Aorta (tissue), 5 donors: Measurements from ENCODE around the gene C19orf44. TPM values are rescaled to one million over a fixed set of nuclear protein-coding genes. Genes with fewer than 3 reads are reported as not detected.
"Not testable (repeated sequence)": the region's sequence is repeated elsewhere in the genome, so short reads cannot be mapped to it uniquely, and the experiment has no call there.

Experiments used
- ATAC-seq: fragments of 200-7000 bp; cut with Tn5 transposase; one replicate; pipeline ENCODE4 v1.9.1; 2022; ENCODE audit warnings: moderate library complexity; ENCODE audit not compliant: low FRiP score
- DNase-seq, 2 donors: peaks; one replicate each; pipeline ENCODE4 v3.0.0-alpha.2; 2020
- H3K27ac ChIP-seq, 2 donors: one replicate each; pipeline ENCODE4 v1.5.1; 2013; ENCODE audit warnings: low read length in 2 of 2, mild to moderate bottlenecking in 2 of 2, moderate library complexity in 2 of 2, control low read depth in 1 of 2, inconsistent platforms in 1 of 2, low read depth in 1 of 2
- H3K27me3 ChIP-seq, 2 donors: one replicate each; pipeline ENCODE4 v1.6.1; 2013; ENCODE audit warnings: control low read depth in 1 of 2, low read length in 1 of 2, mild to moderate bottlenecking in 1 of 2, moderate library complexity in 1 of 2; ENCODE audit not compliant: insufficient read depth in 2 of 2, control insufficient read depth in 1 of 2
- H3K36me3 ChIP-seq, 2 donors: one replicate each; pipeline ENCODE4 v1.6.1; 2013; ENCODE audit warnings: control low read depth in 1 of 2, low read length in 1 of 2, mild to moderate bottlenecking in 1 of 2; ENCODE audit not compliant: insufficient read depth in 2 of 2, control insufficient read depth in 1 of 2
- H3K4me1 ChIP-seq, 2 donors: one replicate each; pipeline ENCODE4 v1.6.1; 2013; ENCODE audit warnings: low read length in 2 of 2, control low read depth in 1 of 2, mild to moderate bottlenecking in 1 of 2, moderate library complexity in 1 of 2; ENCODE audit not compliant: insufficient read depth in 2 of 2, control insufficient read depth in 1 of 2
- H3K4me3 ChIP-seq, 2 donors: one replicate each; pipeline ENCODE4 v1.5.1; 2013; ENCODE audit warnings: low read length in 2 of 2, control low read depth in 1 of 2, mild to moderate bottlenecking in 1 of 2
- H3K9me3 ChIP-seq: one replicate; pipeline ENCODE4 v1.6.1; 2013; ENCODE audit warnings: mild to moderate bottlenecking, low read length; ENCODE audit not compliant: control insufficient read depth
- WGBS, 2 donors: extraction: QIAGEN DNeasy Blood & Tissue Kit; methylation state at CpG; one replicate each; pipeline ENCODE4 v1.1.7; 2013; 5-methylcytosine and 5-hydroxymethylcytosine counted together
- intact Hi-C, 2 donors: fragments of 100-400 bp; cut with DNase I; formaldehyde crosslinking; loops; one replicate each; pipeline versions ENCODE4 v1.14.2 to v1.15.0; 2022
- polyA plus RNA-seq, 2 donors: library from polyadenylated mRNA; stranded (reverse); fragments of 200-250 nt; gene quantifications; one replicate each; pipeline ENCODE4 v1.2.3, GENCODE V29; 2013
- total RNA-seq, 2 donors: library from RNA; stranded (reverse); fragmentation: NEBNext Ultra II Directional; extraction: Animal tissue kit (Norgen Biotek cat#: 25700); gene quantifications; one replicate each; pipeline ENCODE4 v1.2.1, GENCODE V29; 2021
- donor health status: healthy with polysubstance abuse.
- donor health status: Bipolar disorder and iron deficiency.
- donor health status: DM: no; HTN: no; CAD: no.
- donor health status: DM: no; HTN: no; CAD: no.
- donor health status: DM: yes; HTN: yes; CAD: no.

The C19orf44 gene
- total and polyA plus RNA-seq, 4 donors: 1.4 to 8.2 (median 5.0) TPM

- H3K36me3 ChIP-seq, intact Hi-C loops, H3K27ac ChIP-seq, H3K27me3 ChIP-seq, H3K4me3 ChIP-seq, H3K9me3 ChIP-seq, DNase-seq, H3K4me1 ChIP-seq, ATAC-seq: not testable (repeated sequence)
- WGBS, 2 donors: 95 to 96% methylated on average over 11 of the region's 11 CpGs
These were observed 10.0 kb downstream of the C19orf44 start for GRCh38 chr19:16506161-16506560.

GRCh38 chr19:16506961-16507360, 10.8 kb downstream of the C19orf44 start:
- WGBS, 2 donors: 86 to 91% methylated on average over 6 of the region's 6 CpGs
- Histone ChIP-seq H3K4me3 (no peak overlapping the region), H3K4me1 (no peaks in the 10 kb centered on the region), H3K27me3 (no peaks in the 10 kb centered on the region), H3K36me3 (peaks cover 2 to 4% of the 10 kb centered on the region in 2 donors), H3K9me3 (no peaks in the 10 kb centered on the region), H3K27ac (no peak overlapping the region)
- DNase-seq (no peak), ATAC-seq (no peak)
- intact Hi-C loops: no loop called here

GRCh38 chr19:16508546-16508945, 12.4 kb downstream of the C19orf44 start:
- Histone ChIP-seq H3K36me3 (peaks cover 2 to 4% of the 10 kb centered on the region in 2 donors), H3K27me3 (no peaks in the 10 kb centered on the region), H3K4me1 (no peaks in the 10 kb centered on the region), H3K4me3 (no peak overlapping the region), H3K9me3 (no peaks in the 10 kb centered on the region), H3K27ac (no peak overlapping the region)
- ATAC-seq (no peak), DNase-seq (no peak)
- intact Hi-C loops: no loop called here
- 89 to 95% methylated on average over 5 of the region's 5 CpGs for WGBS, 2 donors

GRCh38 chr19:16509141-16510061, 13.2 kb downstream of the C19orf44 start:
- Histone ChIP-seq H3K27ac (no peak overlapping the region), H3K4me1 (no peaks in the 10 kb centered on the region), H3K36me3 (peaks cover 0 to 2% of the 10 kb centered on the region in 2 donors), H3K9me3 (no peaks in the 10 kb centered on the region), H3K4me3 (no peak overlapping the region), H3K27me3 (no peaks in the 10 kb centered on the region)
- intact Hi-C loops: no loop called here
- 86 to 87% methylated on average over 28 of the region's 28 CpGs for WGBS, 2 donors
- DNase-seq (no peak), ATAC-seq (peak; percentile 44)

GRCh38 chr19:16512611-16513010, 16.4 kb downstream of the C19orf44 start:
- H3K27me3 ChIP-seq, H3K27ac ChIP-seq, H3K9me3 ChIP-seq, H3K36me3 ChIP-seq, intact Hi-C loops, DNase-seq, H3K4me3 ChIP-seq, H3K4me1 ChIP-seq, ATAC-seq: not testable (repeated sequence)
- 95 to 96% methylated on average over 10 of the region's 10 CpGs for WGBS, 2 donors

- DNase-seq (no peak), ATAC-seq (no peak)
- H3K4me1 ChIP-seq: no peaks in the 10 kb centered on the region
- 91 to 93% methylated on average over 23 to 24 of the region's 24 CpGs for WGBS, 2 donors
- no peaks in the 10 kb centered on the region for H3K9me3 ChIP-seq
- intact Hi-C loops: no loop called here
- H3K27me3 ChIP-seq: no peaks in the 10 kb centered on the region
- no peak overlapping the region for H3K4me3 ChIP-seq
- H3K36me3 ChIP-seq: peaks cover 0 to 12% of the 10 kb centered on the region in 2 donors
- H3K27ac ChIP-seq: no peak overlapping the region
These were observed 18.3 kb downstream of the C19orf44 start for GRCh38 chr19:16514383-16515019.

GRCh38 chr19:16516381-16516780, 20.2 kb downstream of the C19orf44 start:
- Histone ChIP-seq H3K4me1 (no peaks in the 10 kb centered on the region), H3K27ac (no peak overlapping the region), H3K36me3 (peaks cover 0 to 19% of the 10 kb centered on the region in 2 donors), H3K4me3 (no peak overlapping the region), H3K27me3 (no peaks in the 10 kb centered on the region), H3K9me3 (no peaks in the 10 kb centered on the region)
- intact Hi-C loops: no loop called here
- DNase-seq (no peak), ATAC-seq (no peak)
- WGBS, 2 donors: 82 to 84% methylated on average over 15 of the region's 15 CpGs

GRCh38 chr19:16516923-16517610, 20.9 kb downstream of the C19orf44 start:
- no peak for ATAC-seq
- 80 to 81% methylated on average over 14 of the region's 14 CpGs for WGBS, 2 donors
- Histone ChIP-seq H3K27ac (no peak overlapping the region), H3K36me3 (peaks cover 0 to 19% of the 10 kb centered on the region in 2 donors), H3K4me1 (no peaks in the 10 kb centered on the region), H3K27me3 (no peaks in the 10 kb centered on the region), H3K4me3 (no peak overlapping the region), H3K9me3 (no peaks in the 10 kb centered on the region)
- DNase-seq: no peak
- intact Hi-C loops: no loop called here
